ENCODE results near the gene EPHA6. TPM values are rescaled to one million over a fixed set of nuclear protein-coding genes. Genes with fewer than 3 reads are reported as not detected.

The EPHA6 gene
- total RNA-seq, 1 experiment from 2014 or later: 0.61 TPM

- no peak overlapping the region for H4K5ac ChIP-seq (ENCODE audit: insufficient read length, low read depth, low read length)
- H3K23ac ChIP-seq (ENCODE audit: insufficient read length, low read depth, low read length): no peak overlapping the region
- no peak overlapping the region for H4K8ac ChIP-seq (replicated peaks; ENCODE audit: insufficient read length, low read depth, low read length)
- H2BK20ac ChIP-seq (ENCODE audit: low read depth, low read length, poor library complexity, severe bottlenecking): no peak overlapping the region
- H3K79me1 ChIP-seq (ENCODE audit: insufficient read depth, low read depth, low read length, poor library complexity, severe bottlenecking): no peaks in the 10 kb centered on the region
- Mint-ChIP-seq H3K9me3 (no peaks in the 10 kb centered on the region), H3K4me1 (no peaks in the 10 kb centered on the region), H3K4me3 (no peak overlapping the region), H3K27me3 (ENCODE audit: low read depth) (no peaks in the 10 kb centered on the region), H3K27ac (no peak overlapping the region), H3K36me3 (ENCODE audit: insufficient read depth in 1 of 3, low read depth in 3 of 3) (0 out of 7 replicates have a peak, but pooled peaks cover 0 to 7% (median 1%) of the 10 kb centered on the region in 3 experiments)
- H3K27me3 ChIP-seq (ENCODE audit: insufficient read depth, low read length): no peaks in the 10 kb centered on the region
- H3K56ac ChIP-seq (ENCODE audit: insufficient read length, low read depth, low read length): no peak overlapping the region
- H2BK5ac ChIP-seq (ENCODE audit: insufficient read length, low read length): no peak overlapping the region
- H3K4me2 ChIP-seq (ENCODE audit: insufficient read depth, insufficient read length, low read length): no peak overlapping the region
- H2BK12ac ChIP-seq (ENCODE audit: insufficient read length, low read depth, low read length): no peak overlapping the region
- no peak overlapping the region for H3K27ac ChIP-seq (ENCODE audit: insufficient read length, low read depth, low read length)
- no peak overlapping the region for H2BK120ac ChIP-seq (ENCODE audit: low read depth, low read length, poor library complexity, severe bottlenecking)
- H3K79me2 ChIP-seq (ENCODE audit: insufficient read depth, low read length): no peaks in the 10 kb centered on the region
- TF ChIP-seq, protein P1, sequence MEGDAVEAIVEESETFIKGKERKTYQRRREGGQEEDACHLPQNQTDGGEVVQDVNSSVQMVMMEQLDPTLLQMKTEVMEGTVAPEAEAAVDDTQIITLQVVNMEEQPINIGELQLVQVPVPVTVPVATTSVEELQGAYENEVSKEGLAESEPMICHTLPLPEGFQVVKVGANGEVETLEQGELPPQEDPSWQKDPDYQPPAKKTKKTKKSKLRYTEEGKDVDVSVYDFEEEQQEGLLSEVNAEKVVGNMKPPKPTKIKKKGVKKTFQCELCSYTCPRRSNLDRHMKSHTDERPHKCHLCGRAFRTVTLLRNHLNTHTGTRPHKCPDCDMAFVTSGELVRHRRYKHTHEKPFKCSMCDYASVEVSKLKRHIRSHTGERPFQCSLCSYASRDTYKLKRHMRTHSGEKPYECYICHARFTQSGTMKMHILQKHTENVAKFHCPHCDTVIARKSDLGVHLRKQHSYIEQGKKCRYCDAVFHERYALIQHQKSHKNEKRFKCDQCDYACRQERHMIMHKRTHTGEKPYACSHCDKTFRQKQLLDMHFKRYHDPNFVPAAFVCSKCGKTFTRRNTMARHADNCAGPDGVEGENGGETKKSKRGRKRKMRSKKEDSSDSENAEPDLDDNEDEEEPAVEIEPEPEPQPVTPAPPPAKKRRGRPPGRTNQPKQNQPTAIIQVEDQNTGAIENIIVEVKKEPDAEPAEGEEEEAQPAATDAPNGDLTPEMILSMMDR (conservative IDR thresholded peaks at IDR 0.05): no peak
- no peak overlapping the region for H2AK5ac ChIP-seq (ENCODE audit: insufficient read length, low read length)
- no peak overlapping the region for H3K14ac ChIP-seq (ENCODE audit: insufficient read depth, low read length)
- H3K23me2 ChIP-seq (ENCODE audit: insufficient read length, low read depth, low read length, poor library complexity, severe bottlenecking): no peaks in the 10 kb centered on the region
- H3K4me1 ChIP-seq (ENCODE audit: insufficient read depth, low read length): no peaks in the 10 kb centered on the region
- no peak for DNase-seq
- no peak overlapping the region for H3K9ac ChIP-seq (ENCODE audit: extremely low read depth, insufficient read length, low read length)
- no peaks in the 10 kb centered on the region for H4K20me1 ChIP-seq (ENCODE audit: control insufficient read depth, insufficient read depth, insufficient read length)
- H3K4ac ChIP-seq (ENCODE audit: low read depth, low read length): no peak overlapping the region
- H3T11ph ChIP-seq (ENCODE audit: low read length): no peak overlapping the region
- H2AFZ ChIP-seq (ENCODE audit: low read length): no peak overlapping the region
- no peaks in the 10 kb centered on the region for H3K9me3 ChIP-seq (ENCODE audit: control insufficient read depth, low read depth, low read length)
- no peak overlapping the region for H2BK15ac ChIP-seq (ENCODE audit: low read depth, low read length)
- no CpG with 5 or more reads among the region's 1 CpG for WGBS (ENCODE audit: extremely low coverage, insufficient read length, low lambda C conversion rate)
- H3K18ac ChIP-seq (ENCODE audit: insufficient read length, low read depth, low read length): no peak overlapping the region
- no peak overlapping the region for H4K91ac ChIP-seq (ENCODE audit: insufficient read length, low read depth, low read length)
Measured at GRCh38 chr3:97646932-97647331, 832.5 kb downstream of the EPHA6 start.
